ENCODE data around the gene FLNB.
A peak's percentile ranks its signal among the peaks of the same experiment; 100 is the strongest.

FLNB gene, protein sequence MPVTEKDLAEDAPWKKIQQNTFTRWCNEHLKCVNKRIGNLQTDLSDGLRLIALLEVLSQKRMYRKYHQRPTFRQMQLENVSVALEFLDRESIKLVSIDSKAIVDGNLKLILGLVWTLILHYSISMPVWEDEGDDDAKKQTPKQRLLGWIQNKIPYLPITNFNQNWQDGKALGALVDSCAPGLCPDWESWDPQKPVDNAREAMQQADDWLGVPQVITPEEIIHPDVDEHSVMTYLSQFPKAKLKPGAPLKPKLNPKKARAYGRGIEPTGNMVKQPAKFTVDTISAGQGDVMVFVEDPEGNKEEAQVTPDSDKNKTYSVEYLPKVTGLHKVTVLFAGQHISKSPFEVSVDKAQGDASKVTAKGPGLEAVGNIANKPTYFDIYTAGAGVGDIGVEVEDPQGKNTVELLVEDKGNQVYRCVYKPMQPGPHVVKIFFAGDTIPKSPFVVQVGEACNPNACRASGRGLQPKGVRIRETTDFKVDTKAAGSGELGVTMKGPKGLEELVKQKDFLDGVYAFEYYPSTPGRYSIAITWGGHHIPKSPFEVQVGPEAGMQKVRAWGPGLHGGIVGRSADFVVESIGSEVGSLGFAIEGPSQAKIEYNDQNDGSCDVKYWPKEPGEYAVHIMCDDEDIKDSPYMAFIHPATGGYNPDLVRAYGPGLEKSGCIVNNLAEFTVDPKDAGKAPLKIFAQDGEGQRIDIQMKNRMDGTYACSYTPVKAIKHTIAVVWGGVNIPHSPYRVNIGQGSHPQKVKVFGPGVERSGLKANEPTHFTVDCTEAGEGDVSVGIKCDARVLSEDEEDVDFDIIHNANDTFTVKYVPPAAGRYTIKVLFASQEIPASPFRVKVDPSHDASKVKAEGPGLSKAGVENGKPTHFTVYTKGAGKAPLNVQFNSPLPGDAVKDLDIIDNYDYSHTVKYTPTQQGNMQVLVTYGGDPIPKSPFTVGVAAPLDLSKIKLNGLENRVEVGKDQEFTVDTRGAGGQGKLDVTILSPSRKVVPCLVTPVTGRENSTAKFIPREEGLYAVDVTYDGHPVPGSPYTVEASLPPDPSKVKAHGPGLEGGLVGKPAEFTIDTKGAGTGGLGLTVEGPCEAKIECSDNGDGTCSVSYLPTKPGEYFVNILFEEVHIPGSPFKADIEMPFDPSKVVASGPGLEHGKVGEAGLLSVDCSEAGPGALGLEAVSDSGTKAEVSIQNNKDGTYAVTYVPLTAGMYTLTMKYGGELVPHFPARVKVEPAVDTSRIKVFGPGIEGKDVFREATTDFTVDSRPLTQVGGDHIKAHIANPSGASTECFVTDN (N-terminal part only)

GRCh38 chr3:58008141-58009025 lies at the start of gene FLNB:
Gene FLNB, plus strand, starts transcription at chr3:58008422. Its CDS starts 143 bp downstream, at chr3:58008565.
- peak; percentile 40 to 51 for DNase-seq

DNA sequence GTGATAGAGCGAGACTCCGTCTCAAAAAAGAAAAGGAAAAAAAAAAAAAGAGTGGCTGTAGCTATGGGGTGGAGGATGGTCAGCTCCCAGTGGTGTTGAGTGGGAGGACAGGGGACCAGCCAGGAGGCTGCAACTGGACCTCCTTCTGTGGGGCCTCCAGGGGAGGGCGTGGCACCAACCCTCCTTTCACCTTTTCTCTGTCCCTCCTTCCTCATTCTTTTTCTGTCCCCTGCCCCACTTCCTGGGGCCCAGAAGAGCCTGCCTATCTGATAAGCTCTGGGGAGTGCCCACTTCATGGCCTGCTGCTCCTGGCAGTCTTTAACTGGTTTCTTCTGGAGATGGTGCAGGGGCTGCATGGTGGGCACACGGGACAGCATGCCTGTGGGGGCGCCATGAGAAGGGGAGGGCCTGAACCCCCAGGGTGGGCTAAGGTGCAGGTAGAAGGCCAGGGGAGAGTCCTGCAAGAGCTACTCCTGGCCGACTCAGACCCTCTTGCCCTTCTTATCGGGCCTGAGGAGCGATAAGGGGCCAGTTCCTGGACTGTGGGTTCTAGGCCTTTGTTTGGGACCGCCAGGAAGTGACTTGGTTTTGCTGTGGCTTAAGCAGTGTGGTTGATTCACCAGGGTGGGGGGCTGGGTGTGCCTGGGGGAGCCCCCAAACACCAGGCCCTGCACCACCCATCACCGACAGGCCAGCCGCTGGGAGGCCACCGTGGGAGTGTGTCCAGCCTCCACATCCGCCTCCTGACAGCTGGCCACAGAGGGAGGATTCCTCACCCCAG lies 49.4 kb upstream of the FLNB start:
- no peak for DNase-seq

- DNase-seq: no peak
These were observed 48.6 kb upstream of the FLNB start for GRCh38 chr3:57959423-57960173.

GRCh38 chr3:57960174-57960505 lies 48.1 kb upstream of the FLNB start:
- no peak for DNase-seq

DNA sequence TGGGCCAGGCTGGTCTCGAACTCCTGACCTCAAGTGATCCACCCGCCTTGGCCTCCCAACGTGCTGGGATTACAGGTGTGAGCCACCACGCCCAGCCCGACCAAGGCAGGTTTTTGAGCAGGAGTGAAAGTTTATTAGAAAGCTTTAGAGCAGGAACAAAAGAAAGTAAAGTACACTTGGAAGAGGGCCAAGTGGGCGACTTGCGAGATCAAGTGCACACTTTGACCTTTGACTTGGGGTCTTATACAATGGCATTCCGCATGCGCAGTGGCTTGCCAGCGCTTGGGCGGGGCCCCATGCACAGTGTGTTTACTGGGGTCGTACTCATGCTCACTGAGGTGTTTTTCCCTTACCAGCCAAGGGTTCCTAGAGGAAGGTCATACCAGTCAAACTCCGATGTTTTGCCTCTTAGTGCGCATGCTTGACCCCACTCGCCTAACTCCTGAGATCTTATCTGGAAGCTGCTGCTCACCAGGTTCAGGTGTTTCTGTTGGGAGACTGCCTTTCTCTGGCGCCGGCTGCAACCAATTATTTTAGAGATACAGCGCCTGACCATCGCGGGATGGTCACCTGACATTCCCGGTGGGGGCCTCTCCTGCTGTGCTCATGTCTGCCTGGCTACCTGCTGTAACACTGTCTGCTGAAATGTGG lies 46.9 kb upstream of the FLNB start:
- no peak for DNase-seq

DNA sequence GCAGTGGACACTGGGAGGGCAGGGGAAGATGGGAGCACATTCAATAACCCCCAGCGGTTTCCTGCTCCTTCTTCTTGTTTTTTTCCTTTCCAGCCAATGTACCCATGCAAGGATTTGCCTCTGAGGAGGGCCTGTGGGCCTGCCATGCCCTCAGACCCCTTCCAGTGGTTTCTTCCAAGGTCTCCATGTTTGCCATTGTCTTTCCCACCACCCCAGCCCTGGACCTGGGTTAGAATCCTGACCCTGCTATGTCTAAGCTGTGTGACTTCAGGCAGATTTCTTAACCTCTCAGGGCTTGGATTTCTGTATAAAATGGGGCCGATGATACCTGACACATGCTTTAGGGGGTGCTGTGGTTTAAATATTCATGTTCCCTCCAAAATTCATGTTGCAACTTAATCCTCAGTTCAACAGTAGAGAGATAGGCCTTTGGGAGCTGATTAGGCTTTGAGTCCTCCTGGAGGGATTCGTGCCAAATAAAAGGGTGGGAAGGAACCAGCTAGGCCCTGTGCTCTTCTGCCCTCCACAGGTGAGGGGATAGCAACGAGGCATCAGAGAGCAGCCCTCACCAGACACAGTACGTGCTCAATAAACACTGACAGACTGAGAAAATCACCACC lies 46.3 kb upstream of the FLNB start:
- DNase-seq: peak in 1 of 2 experiments; percentile 15

DNA sequence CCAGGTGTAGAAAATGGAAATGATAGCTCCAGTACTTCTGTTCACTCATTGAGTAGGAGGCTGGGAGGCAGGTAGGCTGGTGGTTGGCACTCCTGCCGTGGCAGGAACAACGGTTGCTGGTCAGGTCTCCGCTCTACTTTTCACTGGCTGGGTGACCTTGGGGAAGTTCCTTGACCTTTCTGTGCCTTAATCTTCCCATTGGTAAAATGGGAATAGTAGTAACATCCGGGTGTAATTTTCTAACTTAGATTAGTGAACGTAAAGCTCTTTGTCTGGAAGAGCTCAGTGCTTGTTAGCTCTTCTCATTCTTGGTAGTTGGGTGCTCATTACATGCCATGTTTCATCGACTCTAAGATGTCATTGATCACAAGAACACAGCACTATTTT lies 45.8 kb upstream of the FLNB start:
- no peak for DNase-seq

DNA sequence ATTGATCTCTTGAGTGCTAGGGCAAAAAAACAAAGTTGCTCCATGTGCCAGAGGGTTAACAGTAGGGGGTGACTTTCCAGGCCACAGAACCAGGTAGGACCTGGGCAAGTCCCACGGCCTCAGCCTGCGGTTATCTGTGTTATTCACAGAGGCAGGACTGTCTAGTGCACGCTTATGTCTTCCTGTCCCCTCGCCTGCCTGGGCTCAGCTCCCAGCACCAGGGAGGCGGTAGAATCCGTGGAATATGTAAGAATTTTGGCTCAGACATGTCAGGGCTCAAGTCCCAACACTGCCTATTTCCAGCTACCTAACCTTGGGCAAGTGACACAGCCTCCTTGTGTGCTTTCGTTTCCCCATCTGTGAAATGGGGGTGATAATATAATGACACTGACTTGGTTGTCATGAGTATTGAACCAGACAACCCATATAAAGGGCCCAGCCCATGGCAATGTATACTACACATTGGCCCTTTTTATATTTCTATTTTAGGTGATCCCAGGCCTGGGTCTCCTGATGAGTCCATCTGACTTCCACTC lies 44.3 kb upstream of the FLNB start:
- DNase-seq: no peak

GRCh38 chr3:57966829-57967228 lies 41.4 kb upstream of the FLNB start:
- DNase-seq: no peak

GRCh38 chr3:57967590-57967989 lies 40.6 kb upstream of the FLNB start:
- DNase-seq: no peak

DNA sequence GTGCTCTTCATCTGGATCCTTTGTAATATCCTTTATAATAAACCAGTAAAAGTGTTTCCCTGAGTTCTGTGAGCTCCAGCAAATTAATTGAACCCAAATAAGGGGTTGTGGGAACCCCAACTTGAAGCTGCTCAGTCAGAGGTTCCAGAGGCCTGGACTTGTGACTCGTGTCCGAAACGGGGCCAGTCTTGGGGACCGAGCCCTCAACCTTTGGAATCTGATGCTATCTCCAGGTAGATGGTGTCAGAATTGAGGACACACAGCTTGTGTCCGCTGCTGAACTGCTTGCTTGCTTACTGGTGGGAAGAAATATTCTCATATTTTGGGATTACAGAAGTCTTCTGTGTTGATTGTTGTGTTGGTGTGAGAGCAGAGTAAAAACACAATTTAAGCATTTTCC lies 39.7 kb upstream of the FLNB start:
- no peak for DNase-seq

DNA sequence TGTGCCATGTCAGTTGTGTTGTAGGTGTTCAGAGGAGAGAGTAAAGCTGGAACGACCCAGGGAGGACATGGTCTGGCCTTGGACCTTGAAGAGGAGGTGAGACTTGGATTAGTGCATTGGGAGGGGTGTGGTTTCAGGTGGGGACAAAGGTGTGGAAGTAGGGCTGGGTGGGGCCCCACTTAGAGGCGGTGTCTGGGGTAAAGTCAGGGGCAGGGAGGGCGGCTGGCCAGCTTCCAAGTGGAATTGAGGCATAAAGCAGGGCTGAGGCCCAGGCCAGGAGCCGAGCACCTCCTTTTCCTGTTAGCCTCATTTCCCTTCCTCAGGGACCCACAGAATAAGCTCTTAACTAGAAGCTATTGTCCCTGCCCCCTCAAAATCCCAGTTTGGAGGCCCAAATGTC lies 36.2 kb upstream of the FLNB start:
- DNase-seq: no peak

GRCh38 chr3:57972531-57973111 lies 35.6 kb upstream of the FLNB start:
- DNase-seq: peak in 1 of 2 experiments; percentile 28

- no peak for DNase-seq
These were observed 34.3 kb upstream of the FLNB start for GRCh38 chr3:57973715-57974477.

DNA sequence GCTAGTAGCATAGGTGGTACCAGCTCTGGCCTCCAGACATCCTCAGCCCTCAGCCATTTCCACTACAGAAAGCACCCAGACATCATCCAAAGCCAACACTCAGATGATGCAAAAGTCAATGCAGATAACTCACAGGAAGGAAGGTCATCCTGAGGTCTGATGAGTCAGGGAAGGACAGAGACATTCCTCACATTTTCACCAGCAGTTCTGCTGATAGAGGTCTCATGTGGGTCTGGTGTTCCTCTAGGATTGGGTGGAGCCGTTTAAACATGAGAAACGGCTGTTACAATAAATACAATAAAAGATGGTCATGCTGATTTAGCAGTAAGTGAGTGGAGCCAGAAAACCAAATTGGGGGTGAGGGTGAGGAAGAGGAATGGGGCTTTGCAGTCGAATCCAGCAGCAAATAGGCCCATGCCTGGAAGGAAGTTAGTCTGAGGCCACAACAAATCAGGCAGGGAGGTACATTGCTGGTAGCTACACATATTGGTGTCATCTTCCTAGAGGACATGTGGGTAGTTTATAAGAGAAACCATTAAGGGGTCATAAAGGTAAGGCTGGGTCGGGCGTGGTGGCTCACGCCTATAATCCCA lies 33.3 kb upstream of the FLNB start:
- no peak for DNase-seq

- DNase-seq: no peak
These were observed 30.4 kb upstream of the FLNB start for GRCh38 chr3:57977818-57978235.

- DNase-seq: no peak
These were observed 29.9 kb upstream of the FLNB start for GRCh38 chr3:57978316-57978715.

DNA sequence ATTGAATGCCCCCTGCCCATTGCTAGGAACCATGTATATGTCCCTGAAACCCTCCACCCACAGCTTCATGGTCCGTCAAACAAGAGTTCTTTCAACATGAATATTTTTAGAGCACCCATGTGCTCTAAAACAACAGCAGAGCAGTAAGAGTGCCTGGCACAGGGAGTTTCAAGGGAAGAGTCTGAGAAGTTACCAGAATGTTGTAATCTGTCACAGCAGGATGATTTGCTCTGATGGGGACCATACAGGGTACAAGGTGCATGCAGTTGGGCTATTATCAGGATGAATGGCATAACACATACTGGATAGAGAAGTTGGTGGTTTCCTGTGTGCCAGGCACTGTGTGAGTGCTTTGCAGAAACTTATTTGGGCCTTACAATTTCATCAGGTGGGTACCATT lies 27.8 kb upstream of the FLNB start:
- no peak for DNase-seq

Data from SHP77 (cell line).